Stimulated activated CD4-positive, alpha-beta T cell treated with anti-CD3 and anti-CD28 coated beads, TNF-alpha, amount 100 ng/mL, for 24 hours (primary cell): ENCODE data around the gene C1QA.
"Not testable (repeated sequence)": the region's sequence is repeated elsewhere in the genome, so short reads cannot be mapped to it uniquely, and the experiment has no call there.

Source experiments
- DNase-seq, 3 experiments: peaks; one replicate each; pipeline ENCODE4 v3.0.0-alpha.2; 2020; ENCODE audit warnings: low read depth in 3 of 3

Gene C1QA

GRCh38 chr1:22673486-22674409 is 37.3 kb downstream of the C1QA start:
- DNase-seq: peak in 1 of 3 experiments; percentile 25

- no peak for DNase-seq
These were observed 38.0 kb downstream of the C1QA start for GRCh38 chr1:22674410-22674749.

- DNase-seq: not testable (repeated sequence)
These were observed 39.7 kb downstream of the C1QA start for GRCh38 chr1:22676151-22676550.

GRCh38 chr1:22676916-22677583 is 40.6 kb downstream of the C1QA start:
- DNase-seq: no peak

- DNase-seq: no peak
These were observed 41.8 kb downstream of the C1QA start for GRCh38 chr1:22677931-22678896.

- no peak for DNase-seq
These were observed 44.3 kb downstream of the C1QA start for GRCh38 chr1:22680726-22681125.

GRCh38 chr1:22681556-22682276 is 45.3 kb downstream of the C1QA start:
- no peak for DNase-seq

- DNase-seq: no peak
These were observed 47.1 kb downstream of the C1QA start for GRCh38 chr1:22683547-22683946.

- no peak for DNase-seq
These were observed 49.2 kb downstream of the C1QA start for GRCh38 chr1:22685591-22686059.

GRCh38 chr1:22687191-22687590 is 50.8 kb downstream of the C1QA start:
- DNase-seq: no peak

- no peak for DNase-seq
These were observed 52.0 kb downstream of the C1QA start for GRCh38 chr1:22688466-22688865.
